Measurements from ENCODE around the gene PTPRA. TPM values are rescaled to one million over a fixed set of nuclear protein-coding genes. Genes with fewer than 3 reads are reported as not detected.
"Not testable (repeated sequence)": the region's sequence is repeated elsewhere in the genome, so short reads cannot be mapped to it uniquely, and the experiment has no call there.

Gene PTPRA
- total and polyA plus RNA-seq, 12 donors: 16.3 to 94.7 (median 46.3) TPM

GRCh38 chr20:2894221-2894620 lies 20.9 kb downstream of the PTPRA start:
- WGBS, 4 donors: 67 to 75% (median 70%) methylated on average over 2 of the region's 2 CpGs
- TF ChIP-seq, protein P1, sequence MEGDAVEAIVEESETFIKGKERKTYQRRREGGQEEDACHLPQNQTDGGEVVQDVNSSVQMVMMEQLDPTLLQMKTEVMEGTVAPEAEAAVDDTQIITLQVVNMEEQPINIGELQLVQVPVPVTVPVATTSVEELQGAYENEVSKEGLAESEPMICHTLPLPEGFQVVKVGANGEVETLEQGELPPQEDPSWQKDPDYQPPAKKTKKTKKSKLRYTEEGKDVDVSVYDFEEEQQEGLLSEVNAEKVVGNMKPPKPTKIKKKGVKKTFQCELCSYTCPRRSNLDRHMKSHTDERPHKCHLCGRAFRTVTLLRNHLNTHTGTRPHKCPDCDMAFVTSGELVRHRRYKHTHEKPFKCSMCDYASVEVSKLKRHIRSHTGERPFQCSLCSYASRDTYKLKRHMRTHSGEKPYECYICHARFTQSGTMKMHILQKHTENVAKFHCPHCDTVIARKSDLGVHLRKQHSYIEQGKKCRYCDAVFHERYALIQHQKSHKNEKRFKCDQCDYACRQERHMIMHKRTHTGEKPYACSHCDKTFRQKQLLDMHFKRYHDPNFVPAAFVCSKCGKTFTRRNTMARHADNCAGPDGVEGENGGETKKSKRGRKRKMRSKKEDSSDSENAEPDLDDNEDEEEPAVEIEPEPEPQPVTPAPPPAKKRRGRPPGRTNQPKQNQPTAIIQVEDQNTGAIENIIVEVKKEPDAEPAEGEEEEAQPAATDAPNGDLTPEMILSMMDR (IDR thresholded peaks at IDR 0.05): no peak
- no peak for TF ChIP-seq POLR2A (IDR thresholded peaks at IDR 0.05)
- no peaks in the 10 kb centered on the region for H3K36me3 ChIP-seq (replicated peaks in 1 of 2)
- no peak overlapping the region for H3K27ac ChIP-seq
- intact Hi-C loops (cut with DNase I): no loop called here
- H3K4me1 ChIP-seq (replicated peaks in 1 of 2): peaks cover 11 to 28% of the 10 kb centered on the region in 2 donors
- DNase-seq: no peak
- H3K9me3 ChIP-seq (replicated peaks in 1 of 3): no peaks in the 10 kb centered on the region
- H3K4me3 ChIP-seq: no peak overlapping the region
- no peaks in the 10 kb centered on the region for H3K27me3 ChIP-seq

DNA sequence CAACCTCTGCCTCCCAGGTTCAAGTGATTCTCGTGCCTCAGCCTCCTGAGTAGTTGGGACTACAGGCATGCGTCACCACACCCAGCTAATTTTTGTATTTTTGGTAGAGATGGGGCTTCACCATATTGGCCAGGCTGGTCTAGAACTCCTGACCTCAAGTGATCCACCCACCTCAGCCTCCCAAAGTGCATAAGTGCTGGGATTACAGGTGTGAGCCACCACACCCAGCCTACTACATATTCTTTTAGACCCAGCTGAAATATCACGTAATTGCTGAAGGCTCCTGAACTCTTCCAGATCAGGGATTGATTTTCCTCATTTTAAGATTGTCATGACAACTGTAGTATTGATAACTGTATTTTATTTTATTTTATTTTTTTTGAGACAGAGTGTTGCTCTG lies 21.9 kb downstream of the PTPRA start:
- H3K27me3 ChIP-seq; intact Hi-C loops (cut with DNase I); H3K9me3 ChIP-seq (replicated peaks in 1 of 3); DNase-seq; H3K27ac ChIP-seq; H3K4me3 ChIP-seq; H3K36me3 ChIP-seq (replicated peaks in 1 of 2): not testable (repeated sequence)
- H3K4me1 ChIP-seq (replicated peaks in 1 of 2): peaks cover 11 to 26% of the 10 kb centered on the region in 2 donors
- 96 to 98% (median 97%) methylated on average over 3 of the region's 3 CpGs for WGBS, 4 donors

DNA sequence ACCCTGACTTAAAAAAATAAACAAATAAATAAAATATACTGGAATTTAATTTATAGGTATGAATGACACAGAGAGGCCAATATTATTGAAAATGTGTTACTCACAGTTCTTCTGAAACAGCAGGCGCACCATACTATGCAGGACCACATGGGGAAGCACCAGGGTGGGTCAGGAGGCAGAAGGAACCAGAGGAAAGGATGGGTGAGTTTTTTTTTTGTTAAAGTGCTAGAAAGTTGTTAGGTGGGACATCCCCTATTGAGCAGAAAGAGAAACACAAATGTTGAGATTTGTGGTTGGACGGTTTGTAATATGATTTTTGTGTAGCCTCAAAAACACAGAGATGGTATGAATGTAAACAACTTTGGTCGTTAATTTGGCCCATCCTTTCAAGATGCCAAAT lies 26.0 kb downstream of the PTPRA start:
- WGBS, 4 donors: 94 to 97% (median 95%) methylated on average over 3 of the region's 3 CpGs
- no peak for DNase-seq

DNA sequence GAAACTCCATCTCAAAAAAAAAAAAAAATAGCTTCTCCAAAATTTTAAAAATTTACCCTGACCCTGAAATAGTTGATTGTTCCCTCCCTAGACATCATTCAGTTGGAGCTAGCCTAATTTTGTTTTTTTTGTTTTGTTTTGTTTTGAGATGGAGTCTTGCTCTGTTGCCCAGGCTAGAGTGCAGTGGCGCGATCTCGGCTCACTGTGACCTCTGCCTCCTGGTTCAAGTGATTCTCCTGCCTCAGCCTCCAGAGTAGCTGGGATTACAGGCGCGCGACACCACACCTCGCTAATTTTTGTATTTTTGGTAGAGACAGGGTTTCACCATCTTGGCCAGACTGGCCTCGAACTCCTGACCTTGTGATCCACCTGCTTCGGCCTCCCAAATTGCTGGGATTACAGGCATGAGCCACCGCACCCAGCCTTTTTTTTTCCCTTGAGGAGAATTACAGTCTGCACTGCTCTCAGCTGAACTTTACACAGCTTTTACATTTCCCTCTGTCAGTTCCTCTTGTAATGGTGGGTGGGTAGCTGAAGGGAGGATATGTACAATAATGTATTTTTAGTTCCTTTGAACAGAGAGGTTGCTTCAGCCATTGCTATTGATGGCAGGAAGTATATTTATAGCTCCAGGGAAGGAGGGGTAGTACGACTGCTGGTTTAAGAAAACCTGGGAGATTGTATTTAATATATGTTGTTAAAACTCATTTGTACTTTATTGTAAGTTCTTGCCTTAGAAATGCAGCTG lies 27.7 kb downstream of the PTPRA start:
- intact Hi-C loops (cut with DNase I): no loop called here
- no peaks in the 10 kb centered on the region for H3K9me3 ChIP-seq (replicated peaks in 1 of 3)
- H3K4me1 ChIP-seq (replicated peaks in 1 of 2): peaks cover 0 to 12% of the 10 kb centered on the region in 2 donors
- no peak overlapping the region for H3K27ac ChIP-seq
- DNase-seq: no peak
- no peaks in the 10 kb centered on the region for H3K36me3 ChIP-seq (replicated peaks in 1 of 2)
- 81 to 86% (median 84%) methylated on average over 11 of the region's 11 CpGs for WGBS, 4 donors
- TF ChIP-seq, protein P1 (IDR thresholded peaks at IDR 0.05): no peak
- no peak for TF ChIP-seq POLR2A (IDR thresholded peaks at IDR 0.05)
- H3K4me3 ChIP-seq: no peak overlapping the region
- H3K27me3 ChIP-seq: no peaks in the 10 kb centered on the region

More for the DNA sequence above, 26.0 kb downstream of the PTPRA start:
- intact Hi-C loops (cut with DNase I): no loop called here
- Histone ChIP-seq H3K9me3 (replicated peaks in 1 of 3) (no peaks in the 10 kb centered on the region), H3K4me1 (replicated peaks in 1 of 2) (peaks cover 0 to 12% of the 10 kb centered on the region in 2 donors), H3K36me3 (replicated peaks in 1 of 2) (no peaks in the 10 kb centered on the region), H3K27ac (no peak overlapping the region), H3K27me3 (no peaks in the 10 kb centered on the region), H3K4me3 (no peak overlapping the region)
- TF ChIP-seq, protein P1 (IDR thresholded peaks at IDR 0.05): no peak
- no peak for TF ChIP-seq POLR2A (IDR thresholded peaks at IDR 0.05)

- intact Hi-C loops (cut with DNase I): no loop called here
- 0 to 71% (median 44%) methylated on average over 1 of the region's 1 CpG for WGBS, 4 donors
- Histone ChIP-seq H3K36me3 (replicated peaks in 1 of 2) (no peaks in the 10 kb centered on the region), H3K9me3 (replicated peaks in 1 of 3) (no peaks in the 10 kb centered on the region), H3K4me3 (no peak overlapping the region), H3K27me3 (no peaks in the 10 kb centered on the region), H3K4me1 (replicated peaks in 1 of 2) (peaks cover 0 to 13% of the 10 kb centered on the region in 2 donors), H3K27ac (no peak overlapping the region)
- no peak for DNase-seq
- TF ChIP-seq POLR2A (IDR thresholded peaks at IDR 0.05): no peak
- TF ChIP-seq, protein P1 (IDR thresholded peaks at IDR 0.05): no peak
Measured at GRCh38 chr20:2902291-2902690, 29.0 kb downstream of the PTPRA start.

Data from adrenal gland (tissue), 12 donors.